ENCODE data around the gene CNTNAP4.

The CNTNAP4 gene

DNA sequence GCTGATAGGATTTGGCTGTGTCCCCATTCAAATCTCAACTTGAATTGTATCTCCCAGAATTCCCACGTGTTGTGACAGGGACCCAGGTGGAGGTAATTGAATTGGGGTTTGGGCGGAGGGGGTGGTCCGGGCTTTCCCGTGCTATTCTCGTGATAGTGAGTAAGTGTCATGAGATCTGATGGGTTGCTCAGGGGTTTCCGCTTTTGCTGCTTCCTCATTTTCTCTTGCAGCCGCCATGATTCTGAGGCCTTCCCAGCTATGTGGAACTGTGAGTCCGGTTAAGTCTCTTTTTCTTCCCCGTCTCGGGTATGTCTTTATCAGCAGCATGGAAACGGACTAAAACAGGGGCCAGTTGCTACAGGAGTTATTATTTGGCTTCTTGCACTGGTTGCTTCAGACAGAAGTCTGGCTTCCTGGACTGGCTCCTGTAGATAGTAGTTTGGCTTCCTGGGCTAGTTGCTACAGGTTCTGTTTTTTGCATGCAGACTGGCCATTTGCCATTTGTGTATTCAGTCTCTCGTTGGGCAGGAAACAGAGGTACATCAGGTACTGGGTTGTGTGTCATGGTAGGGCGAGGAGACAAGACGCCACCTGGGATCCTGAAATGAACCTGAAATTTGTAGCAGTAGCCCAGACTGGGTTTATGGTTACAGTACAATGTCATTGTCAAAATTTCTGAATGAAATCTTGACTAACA is 32.6 kb downstream of the CNTNAP4 start:
- DNase-seq (ENCODE audit: low read depth) = no peak

DNA sequence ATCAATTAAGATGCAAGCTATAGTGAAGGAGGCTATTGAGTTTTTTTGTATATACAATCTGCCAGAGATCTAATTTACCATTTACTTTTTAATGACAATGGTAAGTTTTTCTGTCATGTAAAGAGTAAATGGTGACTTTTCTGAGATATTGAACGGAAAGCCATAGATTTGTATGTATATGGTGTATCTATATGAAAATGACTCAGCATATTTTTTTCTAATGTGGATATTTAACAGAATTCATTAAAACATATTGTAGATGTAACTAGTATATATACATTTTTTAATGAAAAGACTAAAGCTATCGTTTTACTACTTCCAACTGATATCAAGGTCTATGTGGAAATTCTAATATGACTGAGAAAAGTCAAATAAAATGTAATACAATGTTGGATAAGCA is 34.1 kb downstream of the CNTNAP4 start:
- DNase-seq (ENCODE audit: low read depth) = no peak

- DNase-seq (ENCODE audit: low read depth) = no peak
These were observed 41.4 kb downstream of the CNTNAP4 start for GRCh38 chr16:76318565-76318964.

- no peak for DNase-seq (ENCODE audit: low read depth)
These were observed 51.9 kb downstream of the CNTNAP4 start for GRCh38 chr16:76329106-76329505.

GRCh38 chr16:76335180-76335974 is 58.2 kb downstream of the CNTNAP4 start:
- no peak for DNase-seq (ENCODE audit: low read depth)

GRCh38 chr16:76336112-76336511 is 58.9 kb downstream of the CNTNAP4 start:
- no peak for DNase-seq (ENCODE audit: low read depth)

DNA sequence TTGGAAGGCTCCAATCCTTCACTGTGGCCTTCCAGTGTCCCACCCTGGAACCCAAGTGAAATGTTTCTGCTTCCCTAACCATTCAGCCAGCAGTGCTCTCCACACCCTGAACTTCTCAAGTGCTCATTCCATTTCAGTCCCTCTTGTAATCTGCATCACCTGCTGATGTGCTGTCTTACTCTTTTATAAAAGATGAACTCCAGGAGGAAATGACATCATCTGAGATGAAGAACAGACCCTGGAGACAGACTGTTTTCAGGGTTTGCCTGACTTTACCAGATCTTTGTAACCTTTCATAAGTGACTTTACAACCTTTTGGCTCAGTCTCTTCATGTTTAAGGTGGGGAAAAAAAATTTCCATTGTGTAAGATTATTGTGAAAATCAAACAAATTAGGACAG is 61.3 kb downstream of the CNTNAP4 start:
- no peak for DNase-seq (ENCODE audit: low read depth)

GRCh38 chr16:76343769-76344168 is 66.6 kb downstream of the CNTNAP4 start:
- DNase-seq (ENCODE audit: low read depth) = no peak

DNA sequence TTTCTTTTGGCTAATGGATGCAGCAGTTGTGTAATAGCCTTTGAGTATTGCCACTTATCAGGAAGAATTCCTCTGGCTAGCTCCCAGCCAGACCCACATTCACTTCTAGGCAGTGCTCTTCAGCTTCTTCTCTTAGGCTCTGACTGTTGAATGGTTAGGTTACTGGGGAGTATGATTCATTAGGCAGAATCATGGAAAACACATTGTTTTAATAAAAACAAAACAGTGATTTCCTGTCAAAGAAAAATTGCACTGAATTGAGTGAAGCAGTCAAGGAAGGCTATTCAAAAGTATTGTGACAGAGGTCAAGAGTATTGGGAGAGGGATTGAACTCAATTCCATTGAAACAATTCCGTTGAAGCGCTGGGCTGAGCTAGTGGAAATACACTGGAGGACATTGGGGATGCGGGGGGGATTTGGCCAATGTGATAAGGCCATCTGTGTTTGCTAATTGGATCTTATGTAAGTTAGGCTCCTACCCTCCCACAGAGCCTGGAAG is 68.0 kb downstream of the CNTNAP4 start:
- no peak for DNase-seq (ENCODE audit: low read depth)

- DNase-seq (ENCODE audit: low read depth) = no peak
These were observed 69.0 kb downstream of the CNTNAP4 start for GRCh38 chr16:76346210-76346609.

GRCh38 chr16:76351441-76351840 is 74.2 kb downstream of the CNTNAP4 start:
- DNase-seq (ENCODE audit: low read depth) = no peak

DNA sequence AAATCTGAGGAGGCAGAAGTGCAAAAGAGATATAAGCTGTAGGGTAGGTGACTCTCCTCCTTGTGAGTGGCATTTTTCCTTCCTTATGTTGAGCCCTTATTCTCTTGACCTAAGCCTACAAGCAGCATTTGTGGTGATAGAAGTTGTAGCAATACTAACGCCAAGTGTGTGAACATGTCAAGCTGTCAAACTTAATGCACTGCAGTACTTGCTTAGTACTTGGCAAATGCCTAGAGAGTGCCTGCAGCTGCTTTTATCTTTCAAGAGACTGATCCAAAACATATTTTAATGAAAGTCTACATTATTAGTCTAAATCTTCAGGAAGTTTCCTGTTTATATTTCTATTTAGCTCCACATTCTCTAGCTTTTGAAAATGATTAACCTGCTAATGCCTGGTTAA is 83.2 kb downstream of the CNTNAP4 start:
- DNase-seq (ENCODE audit: low read depth) = no peak

- no peak for DNase-seq (ENCODE audit: low read depth)
These were observed 93.1 kb downstream of the CNTNAP4 start for GRCh38 chr16:76370344-76370743.

- no peak for DNase-seq (ENCODE audit: low read depth)
These were observed 94.2 kb downstream of the CNTNAP4 start for GRCh38 chr16:76371441-76371840.

GRCh38 chr16:76373998-76374397 is 96.8 kb downstream of the CNTNAP4 start:
- no peak for DNase-seq (ENCODE audit: low read depth)

DNA sequence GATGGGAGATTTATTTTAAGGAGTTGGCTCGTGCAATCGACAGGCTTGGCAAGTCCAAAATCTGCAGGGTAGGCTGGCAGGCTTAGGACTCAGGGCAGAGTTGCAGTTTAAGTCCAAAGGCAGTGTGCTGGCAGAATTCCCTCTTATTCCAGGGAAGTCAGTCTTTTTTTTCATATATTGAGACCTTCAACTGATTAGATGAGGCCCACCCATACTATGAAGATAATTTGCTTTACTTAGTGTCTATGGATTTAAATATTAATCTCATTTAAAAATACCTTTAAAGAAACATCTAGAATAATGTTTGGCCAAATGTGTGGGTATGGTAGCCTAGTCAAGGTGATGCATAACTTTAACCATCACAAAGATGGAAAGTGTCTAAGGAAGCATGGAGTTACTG is 99.8 kb downstream of the CNTNAP4 start:
- no peak for DNase-seq (ENCODE audit: low read depth)

GRCh38 chr16:76378020-76378419 is 100.8 kb downstream of the CNTNAP4 start:
- DNase-seq (ENCODE audit: low read depth) = no peak

DNA sequence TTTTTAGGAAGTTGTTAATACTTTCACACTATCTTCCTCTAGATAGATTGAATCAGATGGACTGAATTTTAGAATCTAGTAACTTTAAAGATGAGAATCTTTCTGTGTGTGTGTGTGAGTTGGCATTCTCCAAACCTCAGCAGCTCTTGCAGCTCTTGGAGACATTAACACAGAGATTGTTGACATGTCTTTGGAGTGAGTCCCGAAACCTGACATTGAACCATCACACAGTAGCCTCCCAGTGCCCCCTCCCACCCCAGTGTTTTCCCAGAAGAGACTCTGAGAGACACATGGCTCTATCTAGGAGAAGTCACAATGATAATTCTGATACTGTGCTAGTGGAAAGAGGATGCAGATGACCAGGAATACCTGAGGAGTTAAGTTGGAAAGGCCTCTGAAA is 103.9 kb downstream of the CNTNAP4 start:
- DNase-seq (ENCODE audit: low read depth) = no peak

GRCh38 chr16:76385601-76386230 is 108.5 kb downstream of the CNTNAP4 start:
- DNase-seq (ENCODE audit: low read depth) = no peak

DNA sequence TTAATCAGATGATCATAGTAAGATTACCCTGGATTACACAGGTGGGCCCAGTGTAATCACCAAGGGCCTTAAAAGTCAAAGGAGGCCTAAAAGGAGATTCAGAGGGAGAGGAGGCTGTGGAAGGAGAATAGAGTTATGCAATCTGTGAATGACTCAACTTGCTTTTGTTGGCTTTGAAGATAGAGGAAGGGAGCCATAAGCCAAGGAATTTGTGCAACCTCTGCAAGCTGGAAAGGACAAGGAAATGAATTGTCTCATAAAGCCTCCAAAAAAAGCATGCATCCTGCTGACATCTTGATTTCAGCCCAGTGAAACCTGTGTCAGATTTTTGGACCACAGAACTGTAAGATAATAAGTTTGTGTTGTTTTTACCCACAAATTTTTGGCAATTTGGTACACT is 109.6 kb downstream of the CNTNAP4 start:
- no peak for DNase-seq (ENCODE audit: low read depth)

GRCh38 chr16:76387994-76388393 is 110.8 kb downstream of the CNTNAP4 start:
- DNase-seq (ENCODE audit: low read depth) = no peak

GRCh38 chr16:76389126-76389525 is 111.9 kb downstream of the CNTNAP4 start:
- DNase-seq (ENCODE audit: low read depth) = no peak

DNA sequence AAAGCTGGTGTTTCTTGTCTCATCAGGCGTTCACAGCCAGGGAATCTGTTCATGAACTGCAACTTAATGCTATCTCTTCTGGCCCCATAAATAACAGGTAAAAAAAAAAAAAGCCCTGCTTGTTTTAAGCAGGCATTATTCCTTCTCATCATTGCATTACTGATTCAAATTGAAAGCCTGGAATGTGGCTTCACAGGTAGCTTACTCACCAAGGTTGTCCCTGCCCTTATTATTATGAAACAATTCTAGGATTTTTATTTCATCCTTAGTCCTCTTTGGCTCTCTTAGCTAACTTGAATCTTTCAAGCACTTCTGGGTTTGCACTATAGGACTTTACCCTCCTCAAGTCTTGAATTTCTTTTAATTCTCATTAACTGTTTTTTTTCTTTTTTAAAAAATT is 113.3 kb downstream of the CNTNAP4 start:
- DNase-seq (ENCODE audit: low read depth) = no peak

All from stimulated activated CD8-positive, alpha-beta memory T cell treated with anti-CD3 and anti-CD28 coated beads, Interleukin-7, amount 100 ng/mL, for 24 hours (primary cell).